SH-SY5Y (cell line): ENCODE results near the gene OTUD4.

ENCODE experiments used
- GATA2 ChIP-seq: IDR thresholded peaks from 2 replicates; pipeline ENCODE4 v1.6.1; 2011; ENCODE audit warnings: mild to moderate bottlenecking, low read depth, low read length
- GATA3 ChIP-seq: IDR thresholded peaks from 2 replicates; pipeline ENCODE4 v1.6.1; 2011; ENCODE audit warnings: low read depth, mild to moderate bottlenecking, low read length, moderate library complexity

Gene OTUD4

DNA sequence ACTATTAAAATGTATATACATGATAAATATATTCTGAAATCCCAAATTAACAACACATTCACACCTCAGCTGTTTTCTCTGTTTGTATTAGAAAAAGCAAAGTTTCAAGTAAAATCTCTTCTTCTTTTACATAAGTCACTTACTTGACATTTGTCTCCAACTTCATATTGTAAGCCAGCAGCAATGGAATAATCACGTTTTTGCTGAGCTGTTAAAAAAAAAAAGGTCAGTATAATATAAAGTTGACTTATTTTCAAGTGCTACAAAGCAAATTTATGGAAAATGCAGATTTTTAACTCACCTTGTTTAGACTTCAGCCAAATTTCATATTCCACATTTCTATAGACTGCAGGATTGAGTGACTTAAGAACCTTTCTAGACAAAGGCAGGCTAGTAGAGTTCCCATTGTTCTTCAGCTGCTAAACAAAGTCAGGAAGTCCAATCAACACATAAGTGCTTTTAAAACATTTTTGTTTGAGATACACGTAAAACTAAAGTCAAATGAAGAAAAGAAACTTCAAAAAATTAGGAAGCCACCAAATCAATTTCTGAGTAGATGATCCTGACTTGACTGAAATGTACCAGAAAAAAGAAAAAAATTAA, 25.0 kb downstream of the OTUD4 start:
- TF ChIP-seq GATA3, result no peak
- TF ChIP-seq GATA2, result no peak

DNA sequence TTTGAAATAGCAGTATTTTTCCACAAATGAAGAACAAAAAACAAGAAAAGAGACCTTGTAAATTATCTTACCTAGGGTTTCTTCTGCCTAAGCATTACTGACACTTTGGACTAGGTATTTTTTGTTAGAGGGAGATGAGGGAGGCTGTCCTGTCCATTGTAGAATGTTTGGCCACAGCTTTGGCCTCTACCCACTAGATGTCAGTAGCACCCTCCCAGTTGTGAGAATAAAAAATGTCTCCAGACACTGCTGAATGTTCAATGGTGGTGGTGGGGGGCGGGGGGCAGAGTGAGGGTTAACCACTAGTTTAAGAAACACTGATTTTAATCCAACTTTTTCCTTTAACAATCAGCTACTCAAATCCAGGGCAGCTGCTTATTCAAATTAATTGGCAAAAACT, 25.8 kb downstream of the OTUD4 start:
- TF ChIP-seq GATA2, result no peak

DNA sequence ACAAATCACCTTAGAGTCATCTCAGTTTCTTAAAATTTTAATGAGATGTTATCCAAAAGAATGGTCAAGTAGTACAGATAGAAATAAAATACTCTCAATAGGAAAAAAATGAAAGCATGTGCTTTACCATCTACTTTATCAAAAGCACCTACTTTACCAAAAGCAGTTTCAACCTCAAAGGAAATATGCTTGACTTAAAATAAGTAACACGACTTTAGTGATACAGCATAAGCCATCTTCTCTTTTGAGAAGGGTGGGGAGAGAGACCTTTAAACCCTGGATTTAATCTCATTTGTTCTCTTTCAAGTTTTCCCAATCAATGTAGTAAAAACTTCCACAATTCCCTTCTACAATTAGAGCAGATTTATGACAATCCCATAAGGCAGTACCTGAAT, 26.5 kb downstream of the OTUD4 start:
- TF ChIP-seq GATA2 (no peak), GATA3 (no peak)

DNA sequence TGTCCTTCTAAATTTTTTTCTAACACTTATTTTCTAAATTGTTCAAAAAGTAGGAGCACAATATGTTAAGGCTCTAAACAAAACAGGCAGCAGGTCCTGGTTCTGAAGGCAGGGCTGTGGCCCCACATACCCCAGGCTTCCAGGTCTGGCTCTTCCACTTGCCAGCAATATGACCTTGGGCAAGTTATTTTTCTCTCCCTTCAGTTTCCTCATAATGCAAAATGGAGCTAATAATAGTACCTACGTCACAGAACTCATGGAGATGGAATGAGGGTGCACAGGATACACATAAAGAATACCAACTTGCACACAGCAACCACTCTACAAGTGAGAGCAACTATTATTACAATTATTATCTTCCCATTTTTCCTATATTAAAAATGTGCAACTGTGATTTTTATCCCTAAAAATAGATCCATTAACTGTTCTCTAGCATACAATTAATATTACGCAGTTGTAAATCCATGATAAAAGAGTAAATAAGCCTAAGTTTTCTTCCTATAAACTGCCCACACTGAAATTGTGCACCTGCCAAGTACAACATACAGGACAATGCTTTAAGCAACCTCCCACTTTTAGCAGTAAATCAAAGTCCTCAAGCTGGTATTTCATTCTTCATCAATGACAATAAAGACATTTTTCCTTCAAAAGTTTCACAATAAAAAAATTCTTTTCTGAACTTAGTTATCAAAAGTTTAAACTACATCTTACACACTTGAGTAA, 27.0 kb downstream of the OTUD4 start:
- no peak for TF ChIP-seq GATA3
- TF ChIP-seq GATA2, result no peak

DNA sequence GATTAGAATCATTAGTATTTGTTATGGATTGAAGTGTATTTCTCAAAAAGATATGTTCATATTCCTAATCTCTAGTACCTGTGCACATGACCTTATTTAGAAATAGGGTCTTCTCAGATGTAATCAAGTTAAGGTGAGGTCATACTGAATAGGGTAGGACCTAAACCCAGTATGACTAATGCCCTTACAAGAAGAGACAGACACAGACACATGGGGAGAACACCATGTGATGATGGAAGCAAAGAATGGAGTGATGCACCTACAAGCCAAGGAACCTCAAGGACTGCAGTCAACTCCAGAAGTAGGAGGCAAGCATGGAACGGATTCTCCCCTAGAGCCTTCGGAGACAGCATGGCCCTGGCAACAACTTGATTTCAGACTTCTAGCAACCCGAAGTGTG, 31.4 kb downstream of the OTUD4 start:
- TF ChIP-seq GATA3 (no peak), GATA2 (no peak)

DNA sequence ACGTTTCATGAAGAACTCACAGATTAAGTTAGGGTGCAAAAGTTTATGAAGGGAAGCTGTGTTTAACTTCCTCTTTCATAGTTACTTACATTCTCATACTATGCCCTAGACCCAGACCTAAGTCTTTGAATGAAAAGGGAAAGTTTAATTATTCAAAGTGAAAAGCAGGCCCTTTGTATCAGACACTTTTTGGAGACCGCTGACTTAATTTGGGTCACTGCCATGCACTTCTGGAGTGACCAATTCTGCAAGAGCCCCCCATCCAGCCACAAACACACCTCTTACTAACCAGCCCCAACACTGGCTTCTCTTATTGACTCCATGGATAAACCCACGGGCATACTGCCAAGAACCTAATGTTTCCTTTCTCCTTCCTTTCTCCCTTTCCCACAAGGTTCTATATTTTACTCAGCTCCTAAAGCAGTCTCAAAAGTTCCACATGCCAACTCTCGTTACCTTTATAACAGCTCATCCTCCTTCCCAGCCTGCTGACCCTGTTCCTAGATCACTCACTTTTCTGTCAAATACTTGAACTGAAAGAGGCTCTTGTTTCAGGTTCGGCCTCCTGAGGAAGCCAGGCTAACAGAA, 47.8 kb downstream of the OTUD4 start:
- no peak for TF ChIP-seq GATA3
- TF ChIP-seq GATA2, result no peak

DNA sequence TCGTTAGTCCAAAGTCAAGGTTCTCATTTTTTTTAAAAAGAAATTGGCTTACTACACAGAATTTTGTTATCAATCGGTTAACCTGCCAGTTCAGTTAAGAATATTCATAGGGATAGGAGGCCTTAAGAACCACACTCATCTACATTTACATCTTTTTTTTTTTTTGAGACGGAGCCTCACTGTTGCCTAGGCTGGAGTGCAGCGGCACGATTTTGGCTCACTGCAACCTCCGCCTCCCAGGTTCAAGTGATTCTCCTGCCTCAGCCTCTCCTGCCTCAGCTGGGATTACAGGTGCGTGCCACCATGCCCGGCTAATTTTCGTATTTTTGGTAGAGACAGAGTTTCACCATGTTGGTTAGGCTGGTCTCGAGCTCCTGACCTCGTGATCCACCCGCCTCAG, 48.5 kb downstream of the OTUD4 start:
- TF ChIP-seq GATA2 (no peak), GATA3 (no peak)

DNA sequence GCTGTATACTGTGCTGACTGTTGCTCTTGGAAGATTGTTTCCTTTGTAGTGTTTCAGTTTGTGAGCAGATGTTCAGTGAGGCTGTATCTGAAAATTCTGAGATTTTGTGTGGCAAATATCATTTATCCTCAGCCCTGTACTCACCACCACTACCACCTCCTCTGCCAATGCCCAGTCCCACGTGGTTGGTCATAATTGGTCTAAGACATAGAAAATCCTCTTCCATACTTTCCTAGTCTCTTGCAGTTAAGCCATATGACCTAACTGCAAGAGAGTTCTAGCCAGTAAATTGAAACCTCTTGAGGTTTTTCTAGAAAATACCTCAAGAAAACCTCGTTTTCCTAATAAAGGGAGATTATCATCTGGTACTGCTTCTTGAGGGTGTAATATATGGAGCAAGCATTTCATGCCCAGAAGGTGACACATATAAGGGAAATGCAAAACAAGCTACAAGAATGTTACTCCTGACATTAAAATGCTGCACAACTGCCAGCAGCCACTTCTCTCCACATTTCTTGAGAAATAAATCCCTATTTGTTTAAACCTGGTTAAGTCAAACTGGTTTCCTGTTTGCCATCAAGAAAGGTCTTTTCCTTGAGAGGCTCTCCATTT, 49.5 kb downstream of the OTUD4 start:
- no peak for TF ChIP-seq GATA2
- no peak for TF ChIP-seq GATA3

DNA sequence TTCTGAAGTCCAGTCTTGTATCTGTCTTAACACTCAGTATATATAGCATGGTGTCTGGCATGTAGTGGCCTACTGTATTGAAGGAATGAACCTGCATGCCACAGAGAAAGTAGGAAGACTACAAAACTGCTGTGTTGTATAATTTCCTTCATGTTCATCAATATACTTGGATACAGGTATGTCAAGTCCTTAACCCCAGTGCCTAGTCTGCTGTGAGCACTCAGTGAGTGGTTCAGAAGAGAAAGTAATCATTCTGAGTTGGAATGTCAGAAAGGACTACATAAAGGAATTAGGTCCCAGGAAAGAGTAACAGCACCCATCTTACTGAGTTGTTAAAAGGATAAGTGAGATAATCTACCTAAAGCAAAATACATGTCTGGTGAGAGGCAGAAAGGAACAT, 50.3 kb downstream of the OTUD4 start:
- TF ChIP-seq GATA3, result no peak

DNA sequence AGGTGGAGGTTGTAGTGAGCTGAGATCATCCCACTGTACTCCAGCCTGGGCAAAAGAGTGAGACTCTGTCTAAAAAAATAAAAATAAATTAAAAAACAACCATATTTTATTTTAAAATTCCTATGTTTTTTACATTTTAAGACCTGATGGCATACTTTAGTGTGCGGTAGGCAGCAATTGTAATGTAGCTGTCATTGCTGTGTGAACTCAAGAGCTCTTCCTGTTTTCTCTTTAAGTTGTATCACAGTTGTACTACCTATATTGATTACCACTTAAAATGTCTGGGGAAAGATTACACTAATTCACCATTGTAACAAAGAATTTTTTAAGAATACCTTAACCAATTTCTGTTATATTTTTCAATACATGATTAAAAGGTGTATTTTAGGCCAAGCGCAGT, 55.0 kb downstream of the OTUD4 start:
- TF ChIP-seq GATA3 (no peak), GATA2 (no peak)

DNA sequence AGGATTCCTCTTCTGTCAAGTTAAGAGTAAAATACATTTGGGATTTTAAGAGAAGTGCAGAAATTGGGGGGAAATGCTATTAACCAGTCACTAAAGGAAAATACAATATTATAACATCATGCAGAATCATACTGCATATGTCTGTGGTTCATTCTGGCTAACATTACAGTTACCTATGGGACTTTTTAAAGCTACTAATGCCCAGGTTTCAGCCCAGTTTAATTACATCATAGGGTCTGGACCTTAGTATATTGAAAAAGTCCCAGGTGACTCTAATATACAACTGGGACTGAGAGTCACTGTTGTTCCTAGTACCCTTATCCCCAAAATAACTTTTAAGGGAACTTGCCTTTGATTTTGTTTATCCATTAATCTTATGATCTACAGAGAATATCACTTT, 72.3 kb downstream of the OTUD4 start:
- TF ChIP-seq GATA3 (no peak), GATA2 (no peak)

DNA sequence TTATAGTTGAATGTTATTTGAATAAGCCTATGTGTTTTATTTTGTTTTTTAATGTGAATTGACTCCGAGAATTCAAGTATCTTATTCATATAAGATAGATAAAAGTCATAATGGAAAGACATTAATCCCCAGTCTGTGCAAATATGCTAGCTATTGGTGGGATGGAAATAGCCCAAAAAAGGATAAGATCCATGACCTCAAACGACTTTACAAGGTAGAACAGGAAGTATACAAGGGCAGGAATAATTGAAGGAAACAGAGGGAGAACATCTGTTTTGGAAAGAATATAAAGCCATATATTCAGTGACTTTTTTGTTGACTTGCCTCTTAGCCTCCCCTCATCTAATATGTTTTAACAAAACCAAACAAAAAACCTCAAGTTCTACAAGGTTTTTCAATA, 73.3 kb downstream of the OTUD4 start:
- TF ChIP-seq GATA2 (no peak), GATA3 (no peak)

DNA sequence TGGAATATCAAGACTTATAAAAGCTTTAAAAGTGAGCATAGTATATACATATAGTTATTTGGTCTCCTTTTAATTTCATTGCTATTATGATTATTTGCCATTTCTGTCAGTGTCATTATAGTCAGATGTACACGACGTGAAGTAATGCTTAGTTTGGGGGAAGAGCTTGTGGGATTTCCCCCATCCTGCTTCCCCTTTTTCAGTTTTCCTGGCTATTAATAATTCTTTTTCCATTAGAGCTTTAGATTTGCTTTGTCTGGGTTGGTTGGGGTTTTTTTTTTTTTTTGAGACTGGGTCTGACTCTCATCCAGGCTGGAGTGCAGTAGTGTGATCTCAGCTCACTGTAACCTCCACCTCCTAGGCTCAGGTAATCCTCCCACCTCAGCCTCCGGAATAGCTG, 76.9 kb downstream of the OTUD4 start:
- TF ChIP-seq GATA2, result no peak
- no peak for TF ChIP-seq GATA3

DNA sequence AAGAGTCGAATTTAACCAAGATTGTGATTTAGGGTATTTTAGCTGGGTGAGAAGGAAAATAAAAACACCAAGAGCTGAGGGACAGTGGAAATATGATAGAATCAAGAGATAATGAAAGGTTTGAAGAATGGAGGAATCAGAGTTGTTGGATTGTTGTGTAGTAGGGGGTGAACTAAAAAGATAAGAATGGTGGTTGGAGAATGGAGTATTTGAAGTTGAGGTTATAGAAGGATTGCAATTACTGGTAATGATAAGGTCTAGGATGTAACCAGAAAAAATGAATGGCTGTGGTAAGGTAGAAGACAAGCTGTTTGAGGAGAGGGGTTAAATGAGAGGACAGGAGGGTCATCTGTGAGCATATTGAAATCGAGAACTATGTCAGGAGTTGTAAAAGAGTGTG, 77.8 kb downstream of the OTUD4 start:
- TF ChIP-seq GATA2 (no peak), GATA3 (no peak)

DNA sequence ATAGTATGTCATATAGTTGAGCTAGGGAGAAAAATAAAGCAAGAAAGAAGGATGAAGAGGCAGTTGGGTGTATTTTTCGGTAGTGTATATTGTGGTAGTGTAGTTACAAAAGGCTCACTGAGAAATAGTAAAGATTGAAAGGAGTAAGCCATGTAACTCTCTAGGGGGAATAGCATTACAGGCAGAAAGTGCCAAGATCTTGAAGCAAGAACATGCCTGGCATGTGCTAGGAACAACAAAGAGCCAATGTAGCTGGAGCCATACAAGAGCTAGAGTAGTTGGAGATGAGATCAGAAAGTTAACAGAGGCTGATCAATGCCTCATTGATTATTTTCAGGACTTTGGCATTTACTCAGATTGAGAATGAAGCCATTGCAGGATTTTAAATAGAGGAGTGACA, 79.3 kb downstream of the OTUD4 start:
- TF ChIP-seq GATA3, result no peak
- TF ChIP-seq GATA2, result no peak
